ENCODE results near the gene CRYBB2.
"Not testable (repeated sequence)": the region's sequence is repeated elsewhere in the genome, so short reads cannot be mapped to it uniquely, and the experiment has no call there.

CRYBB2 gene

DNA sequence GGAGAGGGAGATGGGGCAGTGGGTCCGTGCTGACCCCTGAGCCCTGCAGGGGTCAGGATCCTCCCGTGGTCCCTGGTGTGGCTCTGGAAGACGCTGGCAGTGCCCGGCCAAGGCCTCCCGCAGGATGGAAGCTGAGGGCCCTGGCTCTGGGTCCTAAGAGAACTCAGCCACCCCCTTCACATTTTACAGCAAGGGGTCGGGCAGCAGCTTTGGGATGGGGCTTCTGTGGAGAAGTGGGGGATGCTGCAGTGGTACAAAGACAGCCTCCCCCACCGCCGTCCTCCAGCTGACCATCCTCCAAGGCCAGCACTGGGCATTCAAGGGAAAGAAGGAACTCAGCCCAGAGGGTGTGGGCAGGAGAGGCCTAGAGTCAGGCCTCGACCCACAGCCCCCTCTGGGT lies 41.5 kb upstream of the CRYBB2 start:
- Histone ChIP-seq H3K18ac (ENCODE audit: low read depth in 1 of 2, low read length in 2 of 2) (no peak overlapping the region), H2AK5ac (ENCODE audit: low read length, severe bottlenecking) (no peak overlapping the region), H2BK120ac (ENCODE audit: low read depth, low read length) (no peak overlapping the region), H2BK5ac (ENCODE audit: low read depth, low read length, poor library complexity, severe bottlenecking) (no peak overlapping the region), H3K4me1 (ENCODE audit: control insufficient read depth, insufficient read depth, low read depth, low read length) (peaks cover 1% of the 10 kb centered on the region), H3K36me3 (ENCODE audit: control insufficient read depth in 1 of 2, insufficient read depth in 2 of 2, low read depth in 1 of 2, low read length in 2 of 2) (peaks cover 19 to 20% of the 10 kb centered on the region in 2 experiments), H4K91ac (ENCODE audit: low read length) (no peak overlapping the region), H3K4ac (ENCODE audit: low read depth in 1 of 2, low read length in 2 of 2) (no peak overlapping the region), H3K14ac (ENCODE audit: low read length in 2 of 2) (no peak overlapping the region), H3K9me3 (ENCODE audit: control insufficient read depth, low read length) (peaks cover 15% of the 10 kb centered on the region), H3K9ac (ENCODE audit: low read length) (no peak overlapping the region), H3K23ac (ENCODE audit: low read length in 2 of 2) (no peak overlapping the region), H2AFZ (ENCODE audit: low read depth, low read length) (no peak overlapping the region), H2BK12ac (ENCODE audit: low read length in 2 of 2) (no peak overlapping the region), H3K79me1 (replicated peaks; ENCODE audit: low read length, poor library complexity, severe bottlenecking) (no peaks in the 10 kb centered on the region), H4K8ac (ENCODE audit: low read length) (no peak overlapping the region), H3K27ac (ENCODE audit: low read length, poor library complexity, severe bottlenecking) (no peak overlapping the region), H3K4me3 (ENCODE audit: insufficient read depth in 1 of 2, low read depth in 1 of 2, low read length in 2 of 2) (no peak overlapping the region), H2BK15ac (ENCODE audit: low read depth, poor library complexity, severe bottlenecking) (no peak overlapping the region), H3K4me2 (ENCODE audit: low read length, poor library complexity, severe bottlenecking) (no peak overlapping the region), H3K27me3 (ENCODE audit: control insufficient read depth in 1 of 2, insufficient read depth in 1 of 2, low read length in 2 of 2) (peaks cover 0 to 3% of the 10 kb centered on the region in 2 experiments)
- 85% methylated on average over 7 of the region's 9 CpGs for WGBS
- no peak for DNase-seq

- not testable (repeated sequence) for H3K4me2 ChIP-seq (ENCODE audit: low read length, poor library complexity, severe bottlenecking); DNase-seq; H3K27ac ChIP-seq (ENCODE audit: low read length, poor library complexity, severe bottlenecking); H3K23ac ChIP-seq (ENCODE audit: low read length in 2 of 2); H2AFZ ChIP-seq (ENCODE audit: low read depth, low read length); H3K14ac ChIP-seq (ENCODE audit: low read length in 2 of 2); H3K79me1 ChIP-seq (replicated peaks; ENCODE audit: low read length, poor library complexity, severe bottlenecking); H3K4ac ChIP-seq (ENCODE audit: low read depth in 1 of 2, low read length in 2 of 2); H2BK5ac ChIP-seq (ENCODE audit: low read depth, low read length, poor library complexity, severe bottlenecking); H3K4me1 ChIP-seq (ENCODE audit: control insufficient read depth, insufficient read depth, low read depth, low read length); H2BK12ac ChIP-seq (ENCODE audit: low read length in 2 of 2); H3K4me3 ChIP-seq (ENCODE audit: insufficient read depth in 1 of 2, low read depth in 1 of 2, low read length in 2 of 2); H3K18ac ChIP-seq (ENCODE audit: low read depth in 1 of 2, low read length in 2 of 2); H2AK5ac ChIP-seq (ENCODE audit: low read length, severe bottlenecking); H4K8ac ChIP-seq (ENCODE audit: low read length); H3K9ac ChIP-seq (ENCODE audit: low read length); H3K27me3 ChIP-seq (ENCODE audit: control insufficient read depth in 1 of 2, insufficient read depth in 1 of 2, low read length in 2 of 2); H2BK15ac ChIP-seq (ENCODE audit: low read depth, poor library complexity, severe bottlenecking); H4K91ac ChIP-seq (ENCODE audit: low read length); H2BK120ac ChIP-seq (ENCODE audit: low read depth, low read length)
- WGBS = 84% methylated on average over 6 of the region's 6 CpGs
- Histone ChIP-seq H3K36me3 (ENCODE audit: control insufficient read depth in 1 of 2, insufficient read depth in 2 of 2, low read depth in 1 of 2, low read length in 2 of 2) (peaks cover 19 to 20% of the 10 kb centered on the region in 2 experiments), H3K9me3 (ENCODE audit: control insufficient read depth, low read length) (peaks cover 15% of the 10 kb centered on the region)
Measured at GRCh38 chr22:25178348-25178747, 41.1 kb upstream of the CRYBB2 start.

GRCh38 chr22:25178869-25179631 lies 40.4 kb upstream of the CRYBB2 start:
- H2BK120ac ChIP-seq (ENCODE audit: low read depth, low read length); H2AFZ ChIP-seq (ENCODE audit: low read depth, low read length); H3K23ac ChIP-seq (ENCODE audit: low read length in 2 of 2); H2BK5ac ChIP-seq (ENCODE audit: low read depth, low read length, poor library complexity, severe bottlenecking); H2BK15ac ChIP-seq (ENCODE audit: low read depth, poor library complexity, severe bottlenecking); H2AK5ac ChIP-seq (ENCODE audit: low read length, severe bottlenecking); H3K27ac ChIP-seq (ENCODE audit: low read length, poor library complexity, severe bottlenecking); H3K9ac ChIP-seq (ENCODE audit: low read length); H3K79me1 ChIP-seq (replicated peaks; ENCODE audit: low read length, poor library complexity, severe bottlenecking); H3K4ac ChIP-seq (ENCODE audit: low read depth in 1 of 2, low read length in 2 of 2); DNase-seq; H3K14ac ChIP-seq (ENCODE audit: low read length in 2 of 2); H4K8ac ChIP-seq (ENCODE audit: low read length); H4K91ac ChIP-seq (ENCODE audit: low read length); H3K27me3 ChIP-seq (ENCODE audit: control insufficient read depth in 1 of 2, insufficient read depth in 1 of 2, low read length in 2 of 2); H3K4me1 ChIP-seq (ENCODE audit: control insufficient read depth, insufficient read depth, low read depth, low read length); H3K4me3 ChIP-seq (ENCODE audit: insufficient read depth in 1 of 2, low read depth in 1 of 2, low read length in 2 of 2); H3K18ac ChIP-seq (ENCODE audit: low read depth in 1 of 2, low read length in 2 of 2); H2BK12ac ChIP-seq (ENCODE audit: low read length in 2 of 2); H3K4me2 ChIP-seq (ENCODE audit: low read length, poor library complexity, severe bottlenecking): not testable (repeated sequence)
- Histone ChIP-seq H3K36me3 (ENCODE audit: control insufficient read depth in 1 of 2, insufficient read depth in 2 of 2, low read depth in 1 of 2, low read length in 2 of 2) (peaks cover 15 to 17% of the 10 kb centered on the region in 2 experiments), H3K9me3 (ENCODE audit: control insufficient read depth, low read length) (peaks cover 15% of the 10 kb centered on the region)
- WGBS = 91% methylated on average over 39 of the region's 63 CpGs

DNA sequence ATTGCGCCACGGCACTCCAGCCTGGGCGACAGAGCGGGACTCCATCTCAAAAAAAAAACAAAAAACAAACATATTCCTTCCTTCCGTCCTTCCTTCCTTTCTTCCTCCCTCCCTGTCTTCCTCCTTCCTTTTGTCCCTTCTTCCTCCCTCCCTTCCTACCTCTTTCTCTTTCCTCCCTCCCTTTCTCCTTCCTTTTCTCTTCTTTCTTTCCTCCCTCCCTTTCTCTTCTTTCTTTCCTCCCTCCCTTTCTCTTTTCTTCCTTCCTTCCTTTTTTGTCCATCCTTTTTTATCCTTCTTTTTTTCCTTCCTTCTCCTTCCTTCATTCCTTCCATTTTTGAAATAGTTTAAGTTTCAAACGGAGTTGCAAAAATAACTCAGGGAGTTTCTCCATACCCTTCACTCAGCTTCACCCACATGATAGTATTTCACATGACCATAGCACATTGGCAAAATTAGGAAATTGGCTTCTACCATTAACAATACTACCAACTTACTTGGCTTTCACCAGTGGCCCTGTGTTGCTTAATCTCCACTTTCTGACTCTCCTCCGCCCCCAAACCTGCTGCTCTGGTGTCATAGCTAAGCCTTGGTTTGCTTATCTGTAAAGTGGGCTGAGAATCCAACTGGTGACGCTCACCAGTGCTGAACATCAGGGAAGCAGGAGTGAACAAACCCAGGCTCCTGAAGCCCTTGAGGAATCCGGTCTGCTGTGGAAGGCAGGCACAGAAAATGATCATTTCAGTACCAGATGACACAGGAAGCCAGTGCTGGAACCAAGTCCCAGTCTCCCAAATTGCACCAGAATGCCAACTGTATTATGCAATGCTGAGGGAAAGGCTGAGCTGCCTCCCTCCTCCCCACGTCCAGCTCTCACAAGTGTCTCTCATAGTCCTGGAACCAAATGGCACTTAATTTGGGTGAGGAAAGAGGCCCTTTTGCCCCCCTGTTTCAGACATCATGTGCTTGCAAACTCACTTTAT lies 37.0 kb upstream of the CRYBB2 start:
- Histone ChIP-seq H2AK5ac (ENCODE audit: low read length, severe bottlenecking) (no peak overlapping the region), H3K4me3 (ENCODE audit: insufficient read depth in 1 of 2, low read depth in 1 of 2, low read length in 2 of 2) (no peak overlapping the region), H2AFZ (ENCODE audit: low read depth, low read length) (no peak overlapping the region), H3K79me1 (replicated peaks; ENCODE audit: low read length, poor library complexity, severe bottlenecking) (no peaks in the 10 kb centered on the region), H2BK120ac (ENCODE audit: low read depth, low read length) (no peak overlapping the region), H3K27me3 (ENCODE audit: control insufficient read depth in 1 of 2, insufficient read depth in 1 of 2, low read length in 2 of 2) (peaks cover 0 to 3% of the 10 kb centered on the region in 2 experiments), H2BK12ac (ENCODE audit: low read length in 2 of 2) (no peak overlapping the region), H4K91ac (ENCODE audit: low read length) (no peak overlapping the region), H4K8ac (ENCODE audit: low read length) (peak overlapping the region; percentile 36), H3K14ac (ENCODE audit: low read length in 2 of 2) (no peak overlapping the region), H3K36me3 (ENCODE audit: control insufficient read depth in 1 of 2, insufficient read depth in 2 of 2, low read depth in 1 of 2, low read length in 2 of 2) (peaks cover 13 to 15% of the 10 kb centered on the region in 2 experiments), H3K4me1 (ENCODE audit: control insufficient read depth, insufficient read depth, low read depth, low read length) (peaks cover 8% of the 10 kb centered on the region), H3K4me2 (ENCODE audit: low read length, poor library complexity, severe bottlenecking) (no peak overlapping the region), H2BK15ac (ENCODE audit: low read depth, poor library complexity, severe bottlenecking) (no peak overlapping the region), H3K23ac (ENCODE audit: low read length in 2 of 2) (no peak overlapping the region), H3K4ac (ENCODE audit: low read depth in 1 of 2, low read length in 2 of 2) (no peak overlapping the region), H3K9ac (ENCODE audit: low read length) (no peak overlapping the region), H2BK5ac (ENCODE audit: low read depth, low read length, poor library complexity, severe bottlenecking) (no peak overlapping the region), H3K18ac (ENCODE audit: low read depth in 1 of 2, low read length in 2 of 2) (no peak overlapping the region), H3K9me3 (ENCODE audit: control insufficient read depth, low read length) (peaks cover 15% of the 10 kb centered on the region), H3K27ac (ENCODE audit: low read length, poor library complexity, severe bottlenecking) (no peak overlapping the region)
- DNase-seq = no peak
- WGBS = 87% methylated on average over 10 of the region's 10 CpGs
